GM13977 (cell line): ENCODE measurements around the gene PUDP.
"Not testable (repeated sequence)": the region's sequence is repeated elsewhere in the genome, so short reads cannot be mapped to it uniquely, and the experiment has no call there.

Source experiments
- DNase-seq: peaks from one replicate; pipeline ENCODE4 v3.0.0; 2012; ENCODE audit warnings: low spot score
- in situ Hi-C: fragments of 300-500 bp; cut with MboI; formaldehyde crosslinking; loops from one replicate; pipeline ENCODE4 v1.12.0; 2022; ENCODE audit warnings: low sequenced_read_pairs, low pct_unique_long_range_greater_than_20kb, mixed read lengths, inconsistent platforms; ENCODE audit not compliant: unreplicated experiment
- TF ChIP-seq, protein P1 (sequence below): IDR thresholded peaks from 2 replicates; pipeline ENCODE4 v1.5.1; 2012; ENCODE audit warnings: mild to moderate bottlenecking, control low read depth; ENCODE audit not compliant: insufficient read depth; ENCODE audit errors: extremely low read depth, missing control alignments

The PUDP gene

DNA sequence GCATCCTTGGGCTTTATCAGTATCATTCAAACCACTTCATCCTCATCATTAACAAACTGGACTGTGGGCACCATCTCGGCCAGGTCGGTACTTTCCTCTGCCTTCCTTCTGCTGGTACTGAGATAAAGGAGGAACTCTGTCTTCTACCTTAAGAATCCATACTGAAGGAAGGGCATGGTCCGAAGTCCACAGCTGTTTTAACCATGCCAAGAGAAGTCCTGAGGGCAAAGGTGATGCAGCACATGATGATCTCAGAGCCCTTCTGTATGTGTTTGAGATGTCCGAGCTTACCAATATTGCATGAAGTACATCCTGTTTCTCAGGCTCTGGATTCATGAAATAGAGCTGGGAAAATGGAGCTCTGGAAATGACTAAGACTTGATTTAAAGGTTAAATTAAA is 126.0 kb downstream of the PUDP start:
- in situ Hi-C loops, result no loop called here
- no peak for DNase-seq
- TF ChIP-seq, protein P1, sequence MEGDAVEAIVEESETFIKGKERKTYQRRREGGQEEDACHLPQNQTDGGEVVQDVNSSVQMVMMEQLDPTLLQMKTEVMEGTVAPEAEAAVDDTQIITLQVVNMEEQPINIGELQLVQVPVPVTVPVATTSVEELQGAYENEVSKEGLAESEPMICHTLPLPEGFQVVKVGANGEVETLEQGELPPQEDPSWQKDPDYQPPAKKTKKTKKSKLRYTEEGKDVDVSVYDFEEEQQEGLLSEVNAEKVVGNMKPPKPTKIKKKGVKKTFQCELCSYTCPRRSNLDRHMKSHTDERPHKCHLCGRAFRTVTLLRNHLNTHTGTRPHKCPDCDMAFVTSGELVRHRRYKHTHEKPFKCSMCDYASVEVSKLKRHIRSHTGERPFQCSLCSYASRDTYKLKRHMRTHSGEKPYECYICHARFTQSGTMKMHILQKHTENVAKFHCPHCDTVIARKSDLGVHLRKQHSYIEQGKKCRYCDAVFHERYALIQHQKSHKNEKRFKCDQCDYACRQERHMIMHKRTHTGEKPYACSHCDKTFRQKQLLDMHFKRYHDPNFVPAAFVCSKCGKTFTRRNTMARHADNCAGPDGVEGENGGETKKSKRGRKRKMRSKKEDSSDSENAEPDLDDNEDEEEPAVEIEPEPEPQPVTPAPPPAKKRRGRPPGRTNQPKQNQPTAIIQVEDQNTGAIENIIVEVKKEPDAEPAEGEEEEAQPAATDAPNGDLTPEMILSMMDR, result no peak

DNA sequence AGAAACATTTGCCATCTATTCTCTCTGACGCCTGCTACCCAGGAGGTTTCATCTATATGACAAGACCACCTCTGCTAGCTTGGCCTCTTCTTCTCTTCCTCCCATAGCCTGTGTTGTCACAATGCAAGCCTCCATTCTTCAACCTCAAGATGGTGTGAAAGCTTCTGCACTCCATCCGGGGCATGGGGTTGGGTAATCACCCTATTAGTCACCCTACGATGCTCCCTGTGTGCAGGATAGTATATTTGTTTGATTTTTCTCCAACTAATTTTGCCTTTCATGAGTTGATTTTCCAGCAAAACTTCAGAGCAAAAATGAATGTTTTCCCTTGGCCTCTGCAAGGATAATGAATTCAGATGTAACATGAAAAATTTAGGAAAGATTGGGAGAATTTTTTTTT is 128.4 kb downstream of the PUDP start:
- no peak for DNase-seq
- in situ Hi-C loops, result no loop called here
- TF ChIP-seq, protein P1, result no peak

DNA sequence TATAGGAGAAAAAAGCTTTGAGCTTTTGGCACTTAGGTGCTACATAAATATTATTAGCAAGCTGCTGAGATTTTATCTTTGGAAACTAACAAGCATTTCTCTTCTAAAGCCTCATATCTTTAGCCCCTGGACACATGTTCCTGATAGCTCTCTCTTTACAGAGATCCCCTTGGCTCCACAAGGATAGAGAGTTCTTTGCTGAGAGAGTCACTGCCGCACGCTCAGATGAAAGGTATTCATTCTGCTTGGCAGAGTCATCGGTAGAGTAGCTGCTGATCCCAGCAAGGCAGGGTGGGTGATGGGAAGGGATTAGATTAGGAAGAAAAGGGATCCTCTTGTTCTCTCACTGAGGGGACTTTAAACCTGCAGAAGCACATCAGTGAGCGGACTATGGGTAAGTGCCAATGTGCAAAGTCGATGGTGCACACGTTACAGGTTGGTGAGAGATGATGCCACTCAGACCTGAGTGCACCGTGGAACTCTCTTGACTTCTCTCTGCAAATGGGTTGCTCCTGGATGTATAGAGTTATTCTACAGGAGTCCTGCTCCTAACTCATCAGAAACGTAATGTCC is 135.6 kb downstream of the PUDP start:
- DNase-seq, in situ Hi-C loops: not testable (repeated sequence)

DNA sequence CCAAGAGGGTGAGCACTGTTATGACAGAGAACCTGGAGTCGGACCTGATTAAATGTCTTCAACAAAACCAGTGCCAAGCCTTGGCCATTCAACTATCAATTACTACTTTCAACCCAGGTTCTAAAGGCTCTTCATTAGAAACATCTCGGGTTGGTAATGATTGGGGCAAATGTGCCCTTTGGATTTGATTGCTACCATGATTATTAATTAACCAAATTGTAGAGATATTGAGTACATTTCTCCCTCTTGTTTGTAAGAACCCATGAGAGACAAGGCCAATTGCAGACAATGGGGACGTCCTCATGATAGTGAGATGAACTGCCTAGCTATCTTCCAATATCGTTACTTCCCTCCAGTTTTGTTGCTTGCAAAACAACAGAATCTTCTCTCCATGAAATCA is 137.1 kb downstream of the PUDP start:
- in situ Hi-C loops, DNase-seq: not testable (repeated sequence)

DNA sequence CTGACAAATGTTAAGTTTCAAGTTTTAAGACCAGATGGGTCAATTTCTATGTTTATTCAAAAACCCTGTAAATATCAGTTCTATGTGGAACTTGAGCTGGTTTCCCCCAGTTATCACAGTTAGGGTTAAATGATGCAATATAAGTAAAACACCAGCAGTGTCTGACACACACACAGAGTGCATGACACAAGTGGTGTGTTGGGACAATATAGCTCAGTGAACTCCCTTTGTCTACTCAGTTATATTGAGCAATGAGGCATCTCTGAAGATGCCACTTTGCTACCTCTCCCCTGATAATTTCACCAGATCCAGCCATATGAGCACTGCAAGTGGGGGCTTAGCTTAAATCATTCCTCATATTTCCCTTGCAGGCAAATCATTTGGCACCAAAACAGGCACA is 140.6 kb downstream of the PUDP start:
- in situ Hi-C loops, DNase-seq: not testable (repeated sequence)
